Measurements from ENCODE around the gene ZNF35.

The ZNF35 gene

GRCh38 chr3:44687898-44688297 is 39.4 kb downstream of the ZNF35 start:
- H4K20me1 ChIP-seq (ENCODE audit: insufficient read depth, low read length), result no peaks in the 10 kb centered on the region
- no peak overlapping the region for H3K4me2 ChIP-seq (ENCODE audit: low read length)
- H3K4me3 ChIP-seq (ENCODE audit: low read depth, low read length, poor library complexity, severe bottlenecking), result no peak overlapping the region
- no peak overlapping the region for H3K27ac ChIP-seq (ENCODE audit: low read depth, low read length, poor library complexity, severe bottlenecking)
- no peaks in the 10 kb centered on the region for H3K79me2 ChIP-seq (ENCODE audit: insufficient read depth, low read length)
- 0 out of 2 replicates have a peak, but pooled peaks cover 6% of the 10 kb centered on the region for H3K9me3 ChIP-seq (ENCODE audit: low read length)
- H3K4me1 ChIP-seq (ENCODE audit: insufficient read depth, low read length, severe bottlenecking), result no peaks in the 10 kb centered on the region
- no peak overlapping the region for H2AFZ ChIP-seq (ENCODE audit: low read length)
- no peak overlapping the region for H3K9ac ChIP-seq (ENCODE audit: low read length)
- peaks cover 3% of the 10 kb centered on the region; the same call in 1 of the 2 replicates for H3K36me3 ChIP-seq (ENCODE audit: insufficient read depth, low read length)
- no peaks in the 10 kb centered on the region for H3K27me3 ChIP-seq (ENCODE audit: insufficient read depth, low read length)
- no peaks in the 10 kb centered on the region for H3F3A ChIP-seq (ENCODE audit: insufficient read depth, low read length)
- H3K9me2 ChIP-seq (ENCODE audit: low read depth, low read length), result no peaks in the 10 kb centered on the region
- TF ChIP-seq CTCF (IDR thresholded peaks at IDR 0.05; ENCODE audit: low read length) (no peak), EZH2 (IDR thresholded peaks at IDR 0.05; ENCODE audit: borderline replicate concordance, low read length) (no peak)

Data from OCI-LY1 (cell line).